HG02759 (cell line): ENCODE measurements around the gene ACTMAP.
"Not testable (repeated sequence)": the region's sequence is repeated elsewhere in the genome, so short reads cannot be mapped to it uniquely, and the experiment has no call there.

Experiments
- ATAC-seq: cut with Tn5 transposase; IDR thresholded peaks from one replicate; pipeline ENCODE4 v1.9.1; 2021; ENCODE audit warnings: mild to moderate bottlenecking, moderate library complexity; ENCODE audit not compliant: unreplicated experiment

Gene ACTMAP

DNA sequence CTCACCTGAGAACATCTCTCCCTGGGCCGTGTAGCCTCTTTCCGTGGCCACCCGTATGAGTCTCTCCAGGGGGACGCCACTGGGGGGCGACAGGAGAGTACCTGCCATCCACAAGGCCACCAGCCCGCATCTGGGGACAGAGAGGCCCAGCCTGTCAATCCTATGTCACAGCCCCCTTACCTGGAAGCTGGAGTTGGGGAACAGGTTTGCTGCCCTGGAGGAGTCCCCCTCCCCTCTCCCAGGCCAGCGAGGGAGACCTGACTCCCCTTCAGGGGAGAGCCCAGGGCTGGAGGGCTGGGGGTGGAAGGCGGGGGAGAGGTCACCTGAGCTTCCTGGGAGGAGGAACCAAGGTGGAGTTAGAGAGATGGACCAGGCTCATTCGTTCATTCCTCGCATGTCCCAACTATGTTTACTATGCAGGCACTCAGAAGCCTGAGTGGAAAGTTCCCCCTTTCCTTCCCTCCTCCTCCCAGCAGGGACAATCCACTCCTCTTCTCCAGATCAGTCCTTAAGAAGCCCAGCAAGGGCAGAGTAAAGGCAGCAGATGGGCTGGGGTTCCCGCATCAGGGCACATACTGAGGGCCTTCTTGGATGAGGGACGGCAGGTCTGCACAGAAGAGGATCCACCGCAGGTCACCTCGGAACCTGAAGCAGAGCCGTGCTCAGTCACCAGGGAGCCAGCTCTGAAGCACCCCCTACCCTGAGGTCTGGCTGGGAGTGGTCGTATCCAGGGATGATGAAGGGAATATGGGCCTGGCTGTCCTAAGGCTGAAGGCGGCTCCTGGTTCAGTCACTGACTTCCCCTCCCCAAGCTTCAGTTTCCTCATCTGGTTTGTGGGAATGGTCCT lies 5.5 kb downstream of the ACTMAP start:
- no peak for ATAC-seq

DNA sequence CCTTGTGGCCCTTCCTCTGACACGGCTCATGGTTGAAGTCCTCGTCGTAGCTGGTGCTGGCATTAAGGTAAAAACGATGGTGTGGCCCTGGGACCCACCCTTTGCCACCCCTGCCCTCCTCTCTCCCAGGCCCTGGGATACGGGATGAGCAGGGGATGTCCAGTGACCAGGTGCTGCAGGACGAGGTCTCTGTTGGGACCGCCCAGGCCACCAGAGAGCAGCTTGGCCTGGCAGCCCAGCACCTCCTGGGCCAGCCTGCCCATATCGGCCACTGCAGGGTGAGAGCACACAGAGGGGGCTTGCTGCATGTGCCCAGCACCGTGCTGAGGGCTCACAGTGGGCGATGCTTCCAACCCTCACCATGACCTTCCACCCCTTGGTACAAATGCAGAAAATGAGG lies 6.4 kb downstream of the ACTMAP start:
- ATAC-seq: no peak

- no peak for ATAC-seq
Observed at GRCh38 chr19:40742886-40743285, 7.4 kb downstream of the ACTMAP start.

- ATAC-seq: no peak
Observed at GRCh38 chr19:40742477-40742876, 7.8 kb downstream of the ACTMAP start.

GRCh38 chr19:40741527-40742390 lies 8.5 kb downstream of the ACTMAP start:
- no peak for ATAC-seq

GRCh38 chr19:40740747-40741146 lies 9.5 kb downstream of the ACTMAP start:
- no peak for ATAC-seq

- no peak for ATAC-seq
Observed at GRCh38 chr19:40739871-40740703, 10.2 kb downstream of the ACTMAP start.

GRCh38 chr19:40739030-40739839 lies 11.0 kb downstream of the ACTMAP start:
- no peak for ATAC-seq

DNA sequence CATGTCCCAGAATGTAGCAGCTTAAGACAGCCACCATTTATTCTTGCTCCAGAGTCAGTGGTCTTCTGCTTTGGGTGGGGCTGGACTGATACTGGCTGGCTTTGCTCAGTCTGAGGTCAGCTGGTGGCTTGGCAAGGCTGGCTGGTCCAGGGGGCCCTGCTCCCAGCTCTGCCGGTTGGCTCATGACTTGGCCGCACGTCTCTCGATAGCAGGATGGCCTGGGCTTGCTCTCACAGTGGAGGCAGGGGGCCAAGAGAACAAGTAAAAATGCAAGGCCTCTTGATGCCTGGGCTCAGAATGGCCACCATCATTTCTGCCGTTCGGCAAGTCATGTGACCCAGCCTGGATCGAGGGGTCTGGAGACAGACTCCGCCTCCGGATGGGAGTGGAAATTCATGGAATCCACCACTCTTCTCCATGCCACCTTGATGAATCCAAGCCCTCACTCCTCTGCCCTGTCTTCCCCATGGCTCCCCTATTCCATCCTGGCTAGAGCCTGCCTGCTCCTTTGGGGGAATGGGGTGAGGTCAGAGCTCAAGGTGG lies 13.1 kb downstream of the ACTMAP start:
- ATAC-seq: no peak

- ATAC-seq: no peak
Observed at GRCh38 chr19:40736661-40737060, 13.6 kb downstream of the ACTMAP start.

DNA sequence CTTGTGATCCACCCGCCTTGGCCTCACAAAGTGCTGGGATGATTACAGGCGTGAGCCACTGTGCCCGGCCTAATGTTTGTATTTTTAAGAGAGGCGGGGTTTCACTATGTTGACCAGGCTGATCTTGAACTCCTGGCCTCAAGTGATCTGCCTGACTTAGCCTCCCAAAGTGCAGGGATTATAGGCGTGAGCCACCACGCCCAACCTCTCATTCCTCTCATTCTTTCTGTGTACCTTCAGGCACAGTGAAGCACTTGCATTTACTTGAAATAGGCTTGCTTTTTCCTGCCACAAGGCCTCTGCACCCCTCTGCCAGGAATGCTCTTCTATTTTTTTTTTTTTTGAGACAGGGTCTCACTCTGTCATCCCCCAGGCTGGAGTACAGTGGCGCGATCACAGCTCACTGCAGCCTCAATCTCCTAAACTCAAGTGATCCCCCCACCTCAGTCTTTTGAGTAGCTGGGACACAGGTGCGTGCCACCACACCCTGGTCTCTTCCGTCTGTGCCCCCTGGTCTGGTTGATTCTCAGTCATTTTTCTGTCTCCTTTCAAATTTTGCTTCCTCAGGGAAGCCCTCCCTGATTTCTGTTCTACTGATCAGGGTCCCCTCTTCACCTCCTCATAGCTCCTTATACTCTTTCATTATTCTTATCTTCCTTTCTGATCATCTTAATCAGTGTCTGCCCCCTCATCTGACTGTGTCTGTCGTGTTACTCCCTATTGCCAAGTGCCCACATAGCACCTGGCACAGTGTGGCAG lies 15.1 kb downstream of the ACTMAP start:
- ATAC-seq: no peak

DNA sequence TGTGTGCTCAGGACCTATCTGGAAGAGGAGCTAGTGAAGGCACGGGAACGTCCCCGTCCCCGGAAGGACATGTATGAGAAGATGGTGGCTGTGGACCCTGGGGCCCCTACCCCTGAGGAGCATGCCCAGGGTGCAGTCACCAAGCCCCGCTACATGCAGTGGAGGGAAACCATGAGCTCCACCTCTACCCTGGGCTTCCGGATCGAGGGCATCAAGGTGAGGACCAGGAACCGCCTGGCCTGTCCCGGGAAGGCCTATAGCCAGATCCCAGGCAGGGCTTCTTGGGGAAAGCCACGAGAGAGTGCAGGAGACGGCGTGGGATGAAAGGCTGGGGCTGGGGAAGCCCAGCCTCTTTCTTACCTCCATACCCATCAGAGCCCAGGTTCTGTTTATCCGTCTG lies 17.1 kb downstream of the ACTMAP start:
- ATAC-seq: no peak

- ATAC-seq: not testable (repeated sequence)
Observed at GRCh38 chr19:40732304-40732703, 18.0 kb downstream of the ACTMAP start.

DNA sequence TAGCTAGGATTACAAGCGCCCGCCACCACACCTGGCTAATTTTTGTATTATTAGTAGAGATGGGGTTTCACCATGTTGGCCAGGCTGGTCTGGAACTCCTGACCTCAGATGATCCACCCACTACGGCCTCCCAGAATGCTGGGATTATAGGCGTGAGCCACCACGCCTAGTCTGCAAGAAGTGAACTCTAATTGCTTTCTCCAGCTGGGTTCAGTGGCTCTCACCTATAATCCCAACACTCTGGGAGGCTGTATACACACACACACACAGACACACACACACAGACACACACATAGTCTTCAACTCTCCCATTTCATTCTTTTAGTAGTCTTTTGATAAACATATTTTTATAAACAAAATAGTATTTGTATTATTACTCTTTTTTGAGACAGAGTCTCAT lies 20.2 kb downstream of the ACTMAP start:
- ATAC-seq: not testable (repeated sequence)

- ATAC-seq: no peak
Observed at GRCh38 chr19:40726279-40726678, 24.0 kb downstream of the ACTMAP start.

- no peak for ATAC-seq
Observed at GRCh38 chr19:40724855-40725254, 25.4 kb downstream of the ACTMAP start.

- no peak for ATAC-seq
Observed at GRCh38 chr19:40724315-40724714, 26.0 kb downstream of the ACTMAP start.

GRCh38 chr19:40723661-40724254 lies 26.5 kb downstream of the ACTMAP start:
- ATAC-seq: no peak
